NCI-H1694 treated with DMSO at 0.1 percent for 48 hours (cell line): Measurements from ENCODE around the gene MRPL37.
"Not testable (repeated sequence)": the region's sequence is repeated elsewhere in the genome, so short reads cannot be mapped to it uniquely, and the experiment has no call there.

Experiments
- DNase-seq: peaks from one replicate; lab custom pipeline; 2025; lab: John Stamatoyannopoulos, UW

Gene MRPL37

GRCh38 chr1:54172614-54173599 lies 27.1 kb upstream of the MRPL37 start:
- no peak for DNase-seq

- DNase-seq, result no peak
Measured at GRCh38 chr1:54173681-54174080, 26.3 kb upstream of the MRPL37 start.

GRCh38 chr1:54174106-54174505 lies 25.9 kb upstream of the MRPL37 start:
- no peak for DNase-seq

GRCh38 chr1:54176621-54177327 lies 23.2 kb upstream of the MRPL37 start:
- DNase-seq, result no peak

GRCh38 chr1:54177726-54178125 lies 22.2 kb upstream of the MRPL37 start:
- no peak for DNase-seq

- DNase-seq, result no peak
Measured at GRCh38 chr1:54178296-54179070, 21.5 kb upstream of the MRPL37 start.

- DNase-seq, result peak; percentile 21
Measured at GRCh38 chr1:54180701-54181360, 19.1 kb upstream of the MRPL37 start.

- DNase-seq, result no peak
Measured at GRCh38 chr1:54186056-54186455, 13.9 kb upstream of the MRPL37 start.

- no peak for DNase-seq
Measured at GRCh38 chr1:54188291-54188690, 11.7 kb upstream of the MRPL37 start.

GRCh38 chr1:54190526-54190925 lies 9.4 kb upstream of the MRPL37 start:
- no peak for DNase-seq

- DNase-seq, result no peak
Measured at GRCh38 chr1:54191525-54191924, 8.4 kb upstream of the MRPL37 start.

GRCh38 chr1:54193453-54193852 lies 6.5 kb upstream of the MRPL37 start:
- DNase-seq, result no peak

- no peak for DNase-seq
Measured at GRCh38 chr1:54199151-54199764, 709 bp upstream of the MRPL37 start.

GRCh38 chr1:54200519-54200997 lies 591 bp downstream of the MRPL37 start:
- no peak for DNase-seq

GRCh38 chr1:54204199-54204598 lies 4.2 kb downstream of the MRPL37 start:
- DNase-seq, result no peak

GRCh38 chr1:54207287-54207686 lies 7.3 kb downstream of the MRPL37 start:
- DNase-seq, result no peak

- DNase-seq, result not testable (repeated sequence)
Measured at GRCh38 chr1:54207896-54208295, 7.9 kb downstream of the MRPL37 start.

- no peak for DNase-seq
Measured at GRCh38 chr1:54212872-54213271, 12.9 kb downstream of the MRPL37 start.

- DNase-seq, result no peak
Measured at GRCh38 chr1:54215523-54215922, 15.6 kb downstream of the MRPL37 start.

- no peak for DNase-seq
Measured at GRCh38 chr1:54218883-54219687, 19.1 kb downstream of the MRPL37 start.

GRCh38 chr1:54219688-54220003 lies 19.7 kb downstream of the MRPL37 start:
- DNase-seq, result no peak
